Neural progenitor cell (in vitro differentiated cells): ENCODE results near the gene CCNG2.

ENCODE experiments used
- CTCF ChIP-seq: fragments of 200-600 bp; sonication (generic); IDR thresholded peaks from 2 replicates; pipeline ENCODE4 v1.5.1; 2017; ENCODE audit warnings: antibody characterized with exemption, mild to moderate bottlenecking
- EZH2 ChIP-seq: fragments of 200-600 bp; sonication (generic); IDR thresholded peaks from 2 replicates; pipeline ENCODE4 v1.6.1; 2017; ENCODE audit warnings: antibody characterized with exemption, mild to moderate bottlenecking, moderate library complexity

GRCh38 chr4:77127837-77128621 is 29.0 kb upstream of the CCNG2 start:
- TF ChIP-seq CTCF: no peak
- TF ChIP-seq EZH2: no peak
